ENCODE data around the gene FNIP1. TPM values are rescaled to one million over a fixed set of nuclear protein-coding genes. Genes with fewer than 3 reads are reported as not detected.
A peak's percentile ranks its signal among the peaks of the same experiment; 100 is the strongest.
"Not testable (repeated sequence)": the region's sequence is repeated elsewhere in the genome, so short reads cannot be mapped to it uniquely, and the experiment has no call there.

The FNIP1 gene
- total RNA-seq, 1 donor from 2014 or later: 30.7 TPM

DNA sequence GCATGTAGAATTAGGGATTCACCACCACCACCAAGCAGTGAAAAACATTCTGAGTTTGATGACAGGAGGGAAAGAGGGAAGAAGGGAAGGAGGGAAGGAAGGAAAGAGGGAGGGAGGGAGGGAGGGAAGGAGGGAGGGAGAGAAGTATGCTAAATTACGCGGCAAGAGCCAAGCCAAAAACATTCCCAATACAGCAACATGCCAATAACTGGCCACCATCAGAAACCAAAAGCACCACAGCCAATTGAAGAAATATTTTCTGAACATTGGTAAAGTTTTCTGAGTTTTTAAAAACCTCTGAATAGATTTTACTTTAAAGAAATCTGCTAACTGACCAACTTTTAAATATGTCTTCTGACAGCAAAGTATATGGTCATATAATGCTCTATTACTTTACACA lies 36.0 kb downstream of the FNIP1 start:
- intact Hi-C loops (cut with DNase I): no loop called here
- DNase-seq (no peak), ATAC-seq (ENCODE audit: poor library complexity) (no peak)

DNA sequence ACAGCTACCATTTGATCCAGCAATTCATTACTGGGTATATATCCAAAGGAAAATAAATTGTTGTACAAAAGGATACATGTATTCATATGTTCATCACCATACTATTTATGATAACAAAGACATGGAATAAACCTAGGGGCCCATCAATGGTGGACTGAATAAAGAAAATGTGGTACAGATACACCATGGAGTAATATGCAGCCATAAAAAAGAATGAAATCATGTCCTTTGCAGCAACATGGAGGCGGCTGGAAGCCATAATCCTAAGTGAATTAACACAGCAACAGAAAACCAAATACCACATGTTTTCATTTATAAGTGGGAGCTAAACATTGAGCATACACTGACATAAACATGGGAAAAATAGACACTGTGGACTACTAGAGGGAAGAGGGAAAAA lies 37.1 kb downstream of the FNIP1 start:
- ATAC-seq (ENCODE audit: poor library complexity): no peak
- DNase-seq: no peak
- intact Hi-C loops (cut with DNase I): no loop called here

DNA sequence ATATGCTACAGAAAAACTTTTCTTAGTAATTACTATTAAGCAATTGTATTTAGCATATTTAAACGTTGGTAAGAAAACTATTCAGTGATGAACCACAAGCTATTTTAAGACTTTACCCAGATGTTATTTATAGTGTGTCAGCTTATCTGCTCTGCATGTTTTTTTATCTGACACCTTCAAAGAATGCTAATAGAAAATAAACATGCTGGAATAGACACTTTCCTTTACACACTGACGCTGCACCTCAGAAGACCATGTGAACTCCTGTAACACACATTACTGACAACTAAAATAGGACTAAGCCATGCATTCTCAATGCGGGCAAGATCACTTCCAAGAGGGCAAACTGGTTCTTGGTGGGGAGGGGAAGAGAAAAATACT lies 38.3 kb downstream of the FNIP1 start:
- ATAC-seq (ENCODE audit: poor library complexity) (peak; percentile 85), DNase-seq (no peak)
- intact Hi-C loops (cut with DNase I): no loop called here

DNA sequence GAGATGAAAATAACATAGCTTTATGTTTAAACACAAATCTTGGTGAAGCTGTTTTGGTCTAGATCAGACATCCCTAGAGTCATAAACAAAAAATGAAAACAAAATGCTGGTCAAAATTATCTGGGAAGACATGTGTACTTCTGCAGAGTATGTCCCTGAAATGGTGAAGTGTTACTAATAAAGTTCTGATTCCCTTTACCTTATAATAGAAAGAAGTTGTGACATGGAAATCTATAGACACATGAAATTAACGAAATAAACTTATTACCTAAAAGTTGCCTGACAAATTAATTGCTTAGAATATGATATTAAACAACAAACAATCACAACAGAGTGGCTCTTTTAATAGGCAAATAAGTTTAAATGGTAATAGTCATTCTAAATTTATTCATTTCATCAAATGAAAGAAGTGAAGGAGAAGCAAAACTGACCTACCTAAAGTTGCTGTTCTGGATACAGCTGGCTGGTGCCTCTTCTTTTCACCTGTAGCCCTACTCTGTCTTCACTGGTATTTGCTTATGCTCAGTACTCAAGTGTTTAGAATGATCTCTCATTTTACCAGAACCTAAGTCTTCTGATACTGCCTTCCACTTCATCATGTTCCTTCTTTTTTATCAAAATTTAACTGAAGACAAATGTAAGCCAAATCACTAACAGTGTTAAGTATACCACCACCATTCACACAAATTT lies 38.8 kb downstream of the FNIP1 start:
- intact Hi-C loops (cut with DNase I): no loop called here
- DNase-seq: no peak
- peak; percentile 39 for ATAC-seq (ENCODE audit: poor library complexity)

DNA sequence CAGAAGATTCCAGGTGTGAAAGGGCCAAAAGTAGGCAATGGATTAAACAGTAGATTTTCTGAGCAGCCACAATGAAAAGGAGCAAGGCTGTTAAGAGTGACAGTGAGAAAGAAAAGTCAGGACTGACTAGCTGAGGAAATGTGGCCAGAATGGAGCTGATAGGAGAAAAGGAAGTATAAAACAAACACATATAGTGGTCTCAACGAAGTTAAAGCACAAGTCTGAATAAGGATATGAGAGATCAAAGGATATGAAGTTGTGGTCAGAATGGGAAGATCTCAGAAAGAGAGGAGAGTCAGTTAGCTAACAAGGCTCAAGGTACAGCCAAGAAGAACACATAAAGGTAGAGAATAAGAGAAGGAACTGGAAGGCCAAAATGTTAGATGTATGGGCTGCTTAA lies 39.9 kb downstream of the FNIP1 start:
- no peak for ATAC-seq (ENCODE audit: poor library complexity)
- intact Hi-C loops (cut with DNase I): no loop called here
- DNase-seq: no peak

DNA sequence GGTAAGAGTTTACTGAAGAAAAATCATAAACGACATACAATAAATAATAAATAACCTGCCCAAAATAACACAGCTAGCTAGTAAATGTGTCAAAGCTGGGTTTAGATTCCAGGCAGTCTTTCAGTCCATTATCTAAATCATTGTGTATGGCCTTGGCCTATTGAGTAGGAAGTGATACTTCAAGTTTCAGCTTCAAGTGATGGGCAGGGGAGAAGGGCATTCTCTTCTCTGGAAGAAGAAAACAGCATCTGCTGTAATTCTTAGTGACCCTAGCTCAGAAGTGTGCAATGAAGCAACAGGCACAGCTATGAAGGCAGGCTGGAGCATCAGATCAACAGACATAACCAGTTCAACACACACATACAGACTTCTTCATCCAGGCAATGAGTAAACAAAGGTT lies 42.5 kb downstream of the FNIP1 start:
- intact Hi-C loops (cut with DNase I): no loop called here
- DNase-seq: no peak

DNA sequence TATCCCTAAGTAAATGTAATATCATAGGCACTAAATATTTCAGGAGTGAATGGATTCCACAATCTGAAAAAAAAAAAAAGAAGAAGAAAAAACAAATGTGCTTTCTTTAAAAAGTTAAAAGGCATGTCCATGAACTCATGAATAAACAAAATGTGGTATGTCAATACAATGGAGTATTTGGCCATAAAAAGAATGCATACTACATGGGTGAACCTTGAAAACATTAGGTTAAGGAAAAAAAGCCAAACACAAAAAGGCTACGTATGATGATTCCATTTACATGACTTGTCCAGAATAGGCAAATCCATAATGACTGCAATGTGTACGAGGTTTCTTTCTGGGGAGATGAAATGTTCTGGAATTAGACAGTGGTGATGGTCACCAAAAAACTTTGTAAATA lies 45.3 kb downstream of the FNIP1 start:
- ATAC-seq (ENCODE audit: poor library complexity): no peak
- DNase-seq: no peak
- intact Hi-C loops (cut with DNase I): no loop called here

More for the DNA sequence above, 42.5 kb downstream of the FNIP1 start:
- ATAC-seq (ENCODE audit: poor library complexity): no peak

DNA sequence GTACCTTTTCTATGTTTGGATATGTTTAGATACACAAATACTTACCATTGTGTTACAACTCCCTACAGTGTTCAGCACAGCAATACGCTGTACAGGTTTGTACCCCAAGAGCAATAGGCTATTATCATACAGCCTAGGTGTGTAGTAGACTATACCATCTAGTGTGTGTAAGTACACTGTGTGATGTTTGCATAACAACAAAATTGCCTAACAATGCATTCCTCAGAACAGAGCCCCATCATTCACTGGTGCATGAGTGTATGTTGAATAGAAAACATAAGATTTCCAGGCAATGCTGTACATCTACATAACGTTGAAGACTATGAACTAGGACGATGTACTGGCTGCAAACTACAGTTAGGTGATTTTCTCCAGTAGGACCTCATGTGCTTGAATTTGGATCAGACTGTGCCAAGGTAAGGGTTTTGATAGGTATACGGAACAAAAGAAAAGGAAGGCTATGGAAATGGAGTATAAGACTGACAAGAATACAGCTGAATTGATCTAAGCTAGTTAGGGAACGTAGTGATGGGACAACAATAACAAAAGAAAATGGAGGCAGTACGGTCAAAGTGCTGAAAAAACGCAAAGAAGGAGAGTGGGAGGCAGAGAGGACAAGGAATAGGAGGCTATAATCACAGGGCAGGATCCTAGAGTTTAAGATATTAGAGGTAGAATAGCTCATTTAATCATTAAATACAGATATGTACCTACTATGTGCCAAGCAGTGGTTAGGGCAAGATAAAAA lies 46.9 kb downstream of the FNIP1 start:
- DNase-seq (no peak), ATAC-seq (ENCODE audit: poor library complexity) (no peak)
- intact Hi-C loops (cut with DNase I): no loop called here

DNA sequence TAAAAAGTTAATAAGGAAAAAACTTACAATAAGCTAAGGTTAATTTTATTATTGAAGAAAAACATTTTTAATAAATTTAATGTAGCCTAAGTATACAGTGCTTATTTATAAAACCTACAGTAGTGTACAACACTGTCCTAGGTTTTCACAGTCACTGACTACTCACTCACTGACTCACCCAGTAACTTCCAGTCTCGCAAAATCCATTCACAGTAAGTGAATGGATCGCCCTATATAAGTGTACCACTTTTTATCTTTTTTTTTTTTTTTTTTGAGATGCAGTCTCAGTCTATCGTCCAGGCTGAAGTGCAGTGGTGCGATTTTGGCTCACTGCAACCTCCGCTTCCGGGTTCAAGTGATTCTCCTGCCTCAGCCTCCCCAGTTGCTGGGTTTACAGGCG lies 47.7 kb downstream of the FNIP1 start:
- intact Hi-C loops (cut with DNase I): no loop called here
- ATAC-seq (ENCODE audit: poor library complexity): no peak
- no peak for DNase-seq

DNA sequence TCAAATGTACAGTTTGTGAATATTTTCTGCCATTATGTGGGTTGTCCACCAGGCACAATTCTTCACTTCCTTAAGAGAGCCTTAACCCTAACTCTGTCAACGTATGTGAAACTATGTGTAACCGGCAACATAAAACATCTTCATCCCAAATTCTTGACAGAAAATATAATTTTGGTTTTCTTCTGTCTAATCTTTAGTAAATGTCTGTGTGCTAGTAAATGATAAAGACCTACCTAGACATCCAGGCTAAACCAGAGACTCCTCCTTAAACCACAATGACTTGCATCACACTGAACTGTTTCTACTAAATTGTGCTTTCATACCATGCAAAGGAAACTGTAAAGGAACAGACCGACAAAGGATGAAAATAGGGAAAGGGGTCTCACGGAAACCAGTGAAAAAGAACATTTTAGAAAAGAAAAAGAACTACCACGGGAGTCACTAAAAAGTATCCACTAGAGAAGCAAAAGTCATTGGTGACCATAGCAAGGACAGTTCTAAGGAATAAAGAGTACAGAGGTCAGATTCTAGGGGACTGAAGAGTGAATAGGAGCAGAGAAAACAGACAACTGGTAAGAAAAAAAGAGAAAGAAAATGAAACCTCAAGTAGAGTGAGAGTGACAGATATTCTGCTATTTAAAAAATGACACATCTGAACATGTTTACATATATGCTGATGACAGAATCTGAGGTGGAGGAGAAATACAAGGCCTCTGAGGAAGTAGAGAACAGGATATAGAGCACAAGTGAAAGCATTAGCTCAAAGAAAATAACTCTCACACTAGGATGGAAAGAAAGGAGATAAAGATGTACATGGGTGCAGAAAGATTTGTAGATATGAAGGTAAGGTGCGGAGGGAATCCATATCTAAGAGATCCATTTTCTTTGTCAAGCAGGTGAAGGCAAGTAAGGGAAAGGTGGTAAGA lies 49.4 kb downstream of the FNIP1 start:
- DNase-seq (no peak), ATAC-seq (ENCODE audit: poor library complexity) (no peak)
- intact Hi-C loops (cut with DNase I): no loop called here

DNA sequence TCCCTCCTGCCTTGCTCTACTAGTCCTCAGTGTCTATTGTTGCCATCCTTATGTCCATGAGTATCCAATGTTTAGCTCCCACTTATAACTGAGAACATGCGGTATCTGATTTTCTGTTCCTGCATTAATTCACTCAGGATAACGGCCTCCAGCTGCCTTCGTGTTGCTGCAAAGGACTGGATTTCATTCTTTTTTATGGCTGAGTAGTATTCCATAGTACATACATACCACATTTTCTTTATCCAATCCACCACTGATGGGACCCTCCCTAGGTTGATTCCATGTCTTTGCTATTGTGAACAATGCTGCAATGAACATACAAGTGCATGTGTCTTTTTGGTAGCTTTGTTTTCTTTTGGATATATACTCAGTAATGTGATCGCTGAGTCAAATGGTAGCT lies 50.4 kb downstream of the FNIP1 start:
- intact Hi-C loops (cut with DNase I): no loop called here
- no peak for DNase-seq
- ATAC-seq (ENCODE audit: poor library complexity): no peak

DNA sequence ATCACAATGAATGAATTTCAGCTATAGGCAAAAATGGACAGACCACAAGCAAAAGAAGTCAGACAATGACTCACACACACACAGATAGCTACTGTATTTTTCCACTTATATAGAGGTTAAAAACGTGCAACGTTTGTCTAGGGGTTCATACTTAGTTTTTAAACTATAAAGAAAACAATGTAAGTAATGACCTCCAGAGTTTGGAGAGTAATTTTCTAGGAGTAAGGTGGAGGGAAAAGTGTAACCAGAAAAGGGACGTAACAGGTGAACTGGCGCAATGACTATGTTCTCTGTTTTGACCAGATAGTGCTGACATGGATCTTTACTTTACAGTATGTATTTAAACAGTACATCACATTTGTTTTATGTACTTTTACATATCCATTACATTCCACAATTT lies 51.1 kb downstream of the FNIP1 start:
- intact Hi-C loops (cut with DNase I): no loop called here
- ATAC-seq (ENCODE audit: poor library complexity): no peak
- DNase-seq: no peak

DNA sequence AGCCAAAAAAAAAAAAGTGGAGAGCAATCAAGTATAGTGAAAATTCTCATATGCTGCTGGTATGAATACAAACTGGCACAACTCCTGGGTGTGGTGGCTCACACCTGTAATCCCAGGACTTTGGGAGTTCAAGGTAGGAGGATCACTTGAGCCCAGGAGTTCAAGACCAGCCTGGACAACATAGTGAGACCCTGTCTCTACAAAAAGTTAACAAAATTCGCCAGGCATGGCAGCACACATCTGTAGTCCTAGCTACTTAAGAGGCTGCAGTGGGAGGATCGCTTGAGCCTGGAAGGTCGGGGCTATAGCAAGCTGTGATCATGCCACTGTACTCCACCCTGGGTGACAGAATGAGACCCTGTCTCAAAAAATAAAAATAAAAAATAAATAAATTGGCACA lies 51.7 kb downstream of the FNIP1 start:
- no peak for DNase-seq
- no peak for ATAC-seq (ENCODE audit: poor library complexity)
- intact Hi-C loops (cut with DNase I): no loop called here

DNA sequence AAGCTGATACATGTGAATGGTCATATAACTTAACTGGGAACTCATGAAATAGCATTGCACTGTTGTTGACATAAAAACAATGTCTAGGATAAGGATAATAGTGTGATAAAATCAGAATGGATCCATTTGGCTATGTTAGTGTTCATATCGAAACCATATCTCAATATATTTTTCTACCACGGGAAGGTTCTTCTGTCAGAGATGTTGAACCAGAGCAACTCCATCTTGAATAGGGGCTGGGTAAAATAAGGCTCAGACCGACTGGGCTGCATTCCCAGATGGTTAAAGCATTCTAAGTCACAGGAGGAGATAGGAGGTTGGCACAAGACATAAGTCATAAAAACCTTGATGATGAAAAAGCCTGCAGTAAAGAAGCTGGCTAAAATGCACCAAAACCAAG lies 56.3 kb downstream of the FNIP1 start:
- no peak for DNase-seq

DNA sequence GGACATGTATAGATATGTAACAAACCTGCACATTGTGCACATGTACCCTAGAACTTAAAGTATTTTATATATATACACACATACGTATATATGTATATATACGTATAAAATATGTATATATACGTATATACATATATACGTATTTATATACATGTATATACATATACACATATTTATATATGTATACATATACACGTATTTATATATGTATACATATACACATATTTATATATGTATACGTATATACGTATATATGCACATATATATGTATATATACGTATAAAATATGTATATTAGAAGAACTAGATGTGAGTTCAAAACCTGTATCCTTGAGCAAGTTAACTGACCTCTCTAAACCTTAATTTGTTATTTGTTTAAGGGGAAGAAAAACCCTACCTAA lies 61.4 kb downstream of the FNIP1 start:
- intact Hi-C loops (cut with DNase I): no loop called here
- DNase-seq: no peak
- ATAC-seq (ENCODE audit: poor library complexity): no peak

More for the DNA sequence above, 56.3 kb downstream of the FNIP1 start:
- intact Hi-C loops (cut with DNase I): no loop called here
- ATAC-seq (ENCODE audit: poor library complexity): no peak

DNA sequence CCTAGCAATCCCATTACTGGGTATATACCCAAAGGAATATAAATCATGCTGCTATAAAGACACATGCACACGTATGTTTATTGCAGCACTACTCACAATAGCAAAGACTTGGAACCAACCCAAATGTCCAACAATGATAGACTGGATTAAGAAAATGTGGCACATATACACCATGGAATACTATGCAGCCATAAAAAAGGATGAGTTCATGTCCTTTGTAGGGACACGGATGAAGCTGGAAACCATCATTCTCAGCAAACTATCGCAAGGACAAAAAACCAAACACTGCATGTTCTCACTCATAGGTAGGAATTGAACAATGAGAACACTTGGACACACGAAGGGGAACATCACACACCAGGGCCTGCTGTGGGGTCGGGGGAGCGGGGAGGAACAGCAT lies 61.9 kb downstream of the FNIP1 start:
- DNase-seq; intact Hi-C loops (cut with DNase I); ATAC-seq (ENCODE audit: poor library complexity): not testable (repeated sequence)

DNA sequence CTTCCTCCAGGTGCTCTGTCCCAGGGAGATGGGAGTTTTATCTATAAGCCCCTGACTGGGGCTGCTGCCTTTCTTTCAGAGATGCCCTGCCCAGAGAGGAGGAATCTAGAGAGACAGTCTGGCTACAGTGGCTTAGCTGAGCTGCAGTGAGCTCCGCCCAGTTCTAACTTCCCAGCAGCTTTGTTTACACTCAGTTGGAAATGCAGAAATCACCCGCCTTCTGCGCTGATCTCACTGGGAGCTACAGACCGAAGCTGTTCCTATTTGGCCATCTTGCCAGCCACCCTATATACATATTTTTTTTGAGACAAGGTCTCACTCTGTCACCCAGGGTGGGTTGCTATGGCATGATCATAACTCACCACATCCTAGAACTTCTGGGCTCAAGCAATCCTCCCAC lies 67.5 kb downstream of the FNIP1 start:
- intact Hi-C loops (cut with DNase I); DNase-seq; ATAC-seq (ENCODE audit: poor library complexity): not testable (repeated sequence)

DNA sequence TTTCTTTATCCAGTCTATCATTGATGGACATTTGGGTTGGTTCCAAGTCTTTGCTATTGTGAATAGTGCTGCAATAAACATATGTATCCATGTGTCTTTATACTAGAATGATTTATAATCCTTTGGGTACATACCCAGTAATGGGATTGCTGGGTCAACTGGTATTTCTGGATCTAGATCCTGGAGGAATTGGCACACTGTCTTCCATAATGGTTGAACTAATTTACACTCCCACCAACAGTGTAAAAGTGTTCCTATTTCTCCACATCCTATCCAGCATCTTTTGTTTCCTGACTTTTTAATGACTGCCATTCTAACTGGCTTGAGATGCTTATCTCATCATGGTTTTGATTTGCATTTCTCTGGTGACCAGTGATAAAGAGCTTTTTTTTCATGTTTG lies 72.7 kb downstream of the FNIP1 start:
- ATAC-seq (ENCODE audit: poor library complexity); DNase-seq; intact Hi-C loops (cut with DNase I): not testable (repeated sequence)

DNA sequence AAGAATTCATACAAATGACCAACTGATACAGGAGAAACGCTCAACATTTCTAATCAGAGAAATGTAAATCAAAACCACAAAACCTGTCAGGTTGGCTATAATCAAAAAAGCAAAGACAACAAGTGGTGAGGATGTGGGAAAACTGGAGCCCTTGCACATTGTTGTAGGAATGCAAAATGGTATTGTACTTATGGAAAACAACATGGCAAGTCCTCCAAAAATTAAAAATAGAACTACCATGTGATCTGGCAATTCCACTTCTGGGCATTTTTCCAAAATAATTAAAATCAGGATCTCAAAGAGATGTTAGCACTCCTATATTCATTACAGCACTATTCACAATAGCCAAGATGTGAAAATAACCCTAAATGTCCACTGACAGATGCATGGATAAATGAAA lies 76.1 kb downstream of the FNIP1 start:
- ATAC-seq (ENCODE audit: poor library complexity) (peak; percentile 69), DNase-seq (no peak)
- intact Hi-C loops (cut with DNase I): no loop called here

All from Right ventricle myocardium superior (tissue), 1 donor.